Stimulated activated CD8-positive, alpha-beta memory T cell treated with anti-CD3 and anti-CD28 coated beads, Interleukin-12 subunit alpha, Interleukin-12 subunit beta, amount 100 ng/mL, for 24 hours (primary cell): Measurements from ENCODE around the gene CHD3.
A peak's percentile ranks its signal among the peaks of the same experiment; 100 is the strongest.

Experiments
- DNase-seq: peaks from one replicate; pipeline ENCODE4 v3.0.0-alpha.2; 2020; ENCODE audit errors: extremely low read depth

The CHD3 gene

GRCh38 chr17:7894226-7894625 lies 5.6 kb downstream of the CHD3 start:
- DNase-seq: no peak

- DNase-seq: no peak
Measured at GRCh38 chr17:7894866-7895265, 6.3 kb downstream of the CHD3 start.

DNA sequence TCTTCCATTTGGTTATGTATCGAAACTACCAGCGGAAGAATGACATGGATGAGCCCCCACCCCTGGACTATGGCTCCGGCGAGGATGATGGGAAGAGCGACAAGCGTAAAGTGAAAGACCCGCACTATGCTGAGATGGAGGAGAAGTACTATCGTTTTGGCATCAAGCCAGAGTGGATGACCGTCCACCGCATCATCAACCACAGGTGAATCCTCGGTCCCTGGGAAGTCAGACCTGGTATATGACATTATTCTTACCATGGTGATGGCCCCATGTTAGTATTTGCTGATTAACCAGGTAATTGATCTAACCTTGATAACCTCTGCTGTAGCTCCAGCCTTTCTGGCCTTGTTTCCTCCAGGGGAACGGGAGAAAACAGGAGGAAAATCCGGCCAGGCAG lies 8.5 kb downstream of the CHD3 start:
- DNase-seq: no peak

- DNase-seq: no peak
Measured at GRCh38 chr17:7897773-7898172, 9.2 kb downstream of the CHD3 start.

- DNase-seq: no peak
Measured at GRCh38 chr17:7903154-7904103, 14.8 kb downstream of the CHD3 start.

DNA sequence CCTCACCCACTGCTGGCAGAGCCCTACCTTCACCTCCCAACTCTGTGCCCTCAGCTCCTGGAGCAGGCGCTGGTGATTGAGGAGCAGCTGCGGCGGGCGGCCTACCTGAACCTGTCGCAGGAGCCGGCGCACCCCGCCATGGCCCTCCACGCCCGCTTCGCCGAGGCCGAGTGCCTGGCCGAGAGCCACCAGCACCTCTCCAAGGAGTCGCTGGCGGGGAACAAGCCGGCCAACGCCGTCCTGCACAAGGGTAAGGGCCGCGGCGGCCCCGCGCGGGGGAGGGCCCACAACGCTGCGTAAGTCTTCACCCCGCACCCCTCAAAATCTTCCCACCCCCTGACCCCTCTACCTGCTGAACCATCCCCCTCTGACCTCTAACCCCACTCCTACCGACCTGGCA lies 20.5 kb downstream of the CHD3 start:
- DNase-seq: no peak

GRCh38 chr17:7910281-7910680 lies 21.7 kb downstream of the CHD3 start:
- DNase-seq: no peak

DNA sequence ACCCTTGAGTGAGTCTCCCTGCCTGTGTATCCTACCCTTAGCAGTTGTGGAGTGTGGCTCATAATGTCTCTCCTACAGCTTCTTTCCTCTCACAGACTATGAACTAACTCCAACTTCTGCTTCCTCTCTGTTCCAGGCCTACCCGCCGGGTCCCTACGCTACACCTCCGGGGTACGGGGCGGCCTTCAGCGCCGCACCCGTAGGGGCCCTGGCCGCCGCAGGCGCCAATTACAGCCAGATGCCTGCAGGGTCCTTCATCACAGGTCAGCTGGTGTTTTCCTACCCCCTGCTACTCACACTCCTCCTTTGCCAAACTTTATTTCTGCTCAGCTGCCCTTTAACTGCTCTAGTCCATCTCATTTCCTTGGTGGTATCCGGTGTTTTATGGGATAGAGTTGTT lies 22.1 kb downstream of the CHD3 start:
- DNase-seq: no peak

GRCh38 chr17:7911116-7911515 lies 22.5 kb downstream of the CHD3 start:
- DNase-seq: no peak

GRCh38 chr17:7912927-7913524 lies 24.4 kb downstream of the CHD3 start:
- no peak for DNase-seq

DNA sequence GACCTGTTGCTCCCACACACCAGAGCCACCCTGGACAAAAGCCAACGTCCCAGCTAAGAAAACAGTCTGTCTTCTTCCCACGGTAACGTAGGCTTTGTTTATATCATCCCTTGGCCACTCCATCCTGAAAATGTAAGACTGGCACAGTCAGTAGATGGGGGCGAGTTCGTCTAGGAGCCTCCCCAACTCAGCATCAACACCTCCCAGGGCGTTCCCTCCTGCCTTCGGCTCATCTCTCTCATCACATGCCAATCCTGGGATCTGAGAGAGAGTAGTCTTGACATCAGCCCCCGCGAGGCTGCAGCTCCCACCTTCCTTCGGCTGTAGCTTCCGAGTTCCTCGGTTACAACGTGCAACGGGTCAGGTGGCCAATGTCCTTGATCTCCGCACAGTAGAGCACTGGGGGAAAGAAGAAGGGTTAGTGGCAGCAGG lies 26.6 kb downstream of the CHD3 start:
- no peak for DNase-seq

GRCh38 chr17:7915611-7916384 lies 27.2 kb downstream of the CHD3 start, which contains the start of gene RNF227:
Gene RNF227 (minus strand): TSS chr17:7916289. CDS start chr17:7916195, 94 bp downstream.
- peak; percentile 68 for DNase-seq

DNA sequence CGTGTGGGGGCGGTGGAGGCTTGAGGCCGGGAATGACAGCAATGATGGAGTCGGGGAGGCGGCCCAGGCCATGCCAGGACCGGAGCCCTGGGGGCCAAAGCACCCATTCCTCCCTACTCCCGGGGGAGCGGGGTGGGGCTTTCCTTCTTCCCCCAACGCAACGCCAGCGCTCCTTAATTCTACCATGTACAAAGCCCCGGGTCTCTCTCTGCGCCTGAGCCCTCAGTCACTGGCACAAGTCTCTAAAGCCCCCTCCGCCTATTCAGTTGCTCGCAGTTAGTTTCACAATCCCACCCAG lies 27.7 kb downstream of the CHD3 start:
- no peak for DNase-seq

DNA sequence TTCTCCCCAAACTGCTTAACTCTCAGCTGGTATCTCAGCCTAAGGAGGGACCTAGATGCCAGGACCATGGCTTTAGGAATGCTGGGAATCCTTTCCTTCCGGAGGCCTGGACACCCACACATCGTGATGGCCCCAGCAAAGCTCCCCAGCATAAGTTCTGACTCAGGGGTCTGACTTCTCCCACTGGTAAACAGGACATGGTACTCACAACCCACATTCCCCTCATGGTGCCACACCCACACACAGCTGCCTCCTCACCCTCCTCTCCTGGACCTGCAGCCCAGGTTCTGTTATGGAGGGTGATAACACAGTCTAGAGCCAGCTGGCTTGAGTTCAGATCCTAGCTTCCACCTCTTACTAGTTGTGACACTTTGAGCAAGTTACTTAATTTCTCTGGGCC lies 28.2 kb downstream of the CHD3 start:
- no peak for DNase-seq

GRCh38 chr17:7922269-7922844 lies 33.8 kb downstream of the CHD3 start:
- DNase-seq: no peak

DNA sequence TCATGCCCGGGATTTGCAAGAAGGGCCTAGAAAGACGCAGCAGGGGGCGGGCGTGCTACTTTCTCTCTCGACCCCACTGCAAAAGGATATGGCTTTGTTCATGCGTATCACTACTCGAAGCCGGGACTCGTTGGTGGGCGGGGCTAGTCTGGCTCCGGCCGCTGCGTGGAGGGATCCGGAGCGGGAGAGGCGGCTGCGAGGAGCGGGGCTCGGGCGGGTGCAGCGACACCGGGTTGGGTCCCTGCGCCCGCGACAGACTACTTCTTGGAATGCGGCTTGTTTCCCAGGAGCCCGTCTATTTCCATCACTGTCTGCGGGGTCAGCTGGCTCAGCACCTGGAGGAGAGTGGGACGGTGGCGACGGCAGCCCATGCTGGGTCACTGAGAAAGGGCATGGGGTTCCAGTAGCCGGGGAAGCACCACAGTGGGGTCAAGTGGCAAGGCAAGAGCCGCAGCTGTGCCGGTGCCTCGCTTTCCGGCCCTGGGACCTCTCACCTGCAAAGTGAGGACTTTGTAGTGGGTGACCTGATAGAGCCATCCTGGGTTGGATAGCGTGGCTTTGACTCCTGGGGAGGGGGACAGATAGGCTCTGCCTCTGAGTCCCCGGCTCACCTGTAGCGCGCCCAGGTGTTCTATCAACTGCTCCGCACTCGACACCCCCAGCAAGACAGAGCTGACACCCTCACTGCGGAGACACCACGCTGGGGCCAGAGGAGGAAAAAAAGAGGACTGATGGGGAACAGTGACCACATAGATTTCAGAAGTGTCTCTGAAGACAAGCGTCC lies 34.4 kb downstream of the CHD3 start:
- DNase-seq: peak; percentile 51

DNA sequence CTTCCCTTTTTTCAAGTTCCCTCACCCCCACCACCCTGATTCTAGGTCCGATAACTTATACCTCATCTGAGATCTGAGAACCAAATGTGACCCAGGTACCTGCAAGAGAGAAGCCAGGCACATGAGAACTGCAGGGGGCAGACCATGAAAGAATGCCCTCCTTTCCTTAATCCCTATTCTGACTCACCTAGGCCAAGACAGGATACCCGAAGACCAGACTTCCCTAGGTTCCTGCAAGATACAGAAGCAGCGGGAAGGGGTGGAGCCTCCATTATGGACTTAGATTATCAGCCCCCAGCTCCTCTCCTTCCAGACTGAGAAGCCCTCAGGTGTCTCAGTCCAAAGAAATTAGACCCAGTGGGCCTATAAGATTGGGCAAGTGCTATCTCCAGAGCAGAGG lies 39.0 kb downstream of the CHD3 start:
- DNase-seq: no peak

DNA sequence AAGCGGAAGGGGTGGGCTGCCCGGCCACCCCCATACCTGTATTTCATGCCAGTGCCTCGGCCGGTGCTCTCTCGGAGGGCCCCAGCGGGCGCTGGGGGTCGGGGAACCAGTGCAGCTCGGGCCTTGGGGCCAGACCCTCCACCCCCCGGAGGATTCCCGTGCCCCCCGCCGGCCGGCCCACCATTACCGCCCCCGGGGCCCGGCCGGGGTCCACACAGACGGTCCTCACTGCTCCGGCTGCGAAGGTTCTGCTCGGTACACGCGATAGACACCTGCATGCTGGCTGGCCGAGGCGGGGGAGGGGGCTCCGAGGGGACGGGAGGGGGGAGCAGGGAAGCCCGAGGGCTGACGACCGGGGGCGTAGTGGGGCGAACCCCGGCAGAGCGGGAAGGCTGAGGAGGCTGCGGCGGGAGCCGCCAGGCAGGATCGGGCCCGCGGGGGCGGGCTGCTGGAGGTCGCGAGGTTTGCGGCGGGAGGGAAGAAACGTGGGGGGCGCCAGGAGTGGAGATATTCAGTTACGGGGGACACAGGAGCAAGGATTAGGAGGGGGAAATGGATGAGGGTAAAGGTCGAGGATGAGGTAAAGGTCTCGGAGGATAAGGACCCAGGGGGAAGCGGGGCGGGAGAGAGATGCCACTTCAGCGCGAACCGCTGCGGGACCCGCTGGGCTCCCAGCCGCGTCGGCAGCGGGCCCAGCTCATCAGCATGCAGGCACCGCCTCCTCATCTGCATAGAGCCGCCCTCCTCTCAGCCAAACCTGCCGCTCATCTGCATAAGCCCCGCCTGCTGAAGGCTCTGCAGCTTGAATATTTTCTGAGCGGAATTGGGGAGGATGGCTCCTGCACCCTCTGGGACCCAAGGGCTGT lies 40.8 kb downstream of the CHD3 start, which contains the start of gene KCNAB3:
Gene KCNAB3, minus strand, starts transcription at position 699 of the 866 bp plus-strand sequence. Its CDS starts 421 bp downstream, at position 278.
- DNase-seq: no peak

DNA sequence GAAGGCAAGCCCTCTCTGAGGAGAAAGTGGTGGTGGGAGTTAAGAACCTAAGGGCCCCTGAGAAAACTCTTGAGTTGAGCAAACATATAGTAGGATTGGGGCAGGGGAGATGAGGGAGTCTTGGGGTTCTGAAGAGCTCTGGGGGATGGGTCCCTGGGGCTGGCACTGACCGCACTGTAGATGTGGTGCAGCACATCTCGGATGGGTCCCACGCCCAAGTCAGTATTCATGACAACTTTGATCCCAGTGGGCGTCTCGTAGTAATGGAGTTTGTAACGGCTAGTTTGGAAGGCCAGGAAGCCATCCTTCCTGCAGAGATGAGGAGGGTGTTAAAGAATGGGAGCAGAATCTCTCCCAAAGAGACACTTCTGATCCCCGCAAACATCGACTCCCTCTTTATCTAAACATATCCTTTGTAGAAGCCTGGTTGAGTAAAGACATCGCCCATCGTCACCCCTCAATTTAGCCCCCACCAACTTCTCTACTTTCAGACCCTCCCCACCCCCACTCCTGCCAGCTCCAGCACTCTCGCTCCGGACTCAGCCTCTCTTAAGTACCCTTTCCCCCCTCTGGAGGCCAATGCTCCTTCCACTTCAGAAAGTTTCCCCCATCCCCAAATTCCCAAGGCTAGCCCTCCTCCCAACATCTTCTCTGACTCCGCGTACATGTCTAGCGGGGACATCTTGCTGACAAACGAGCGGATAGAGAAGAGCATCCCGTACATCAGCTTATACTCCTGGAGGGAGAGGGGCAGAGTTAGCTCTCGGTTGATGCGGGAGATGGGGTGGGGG lies 42.4 kb downstream of the CHD3 start:
- DNase-seq: no peak
